ENCODE data around the gene TRIM16.
"Not testable (repeated sequence)": the region's sequence is repeated elsewhere in the genome, so short reads cannot be mapped to it uniquely, and the experiment has no call there.

TRIM16 gene

DNA sequence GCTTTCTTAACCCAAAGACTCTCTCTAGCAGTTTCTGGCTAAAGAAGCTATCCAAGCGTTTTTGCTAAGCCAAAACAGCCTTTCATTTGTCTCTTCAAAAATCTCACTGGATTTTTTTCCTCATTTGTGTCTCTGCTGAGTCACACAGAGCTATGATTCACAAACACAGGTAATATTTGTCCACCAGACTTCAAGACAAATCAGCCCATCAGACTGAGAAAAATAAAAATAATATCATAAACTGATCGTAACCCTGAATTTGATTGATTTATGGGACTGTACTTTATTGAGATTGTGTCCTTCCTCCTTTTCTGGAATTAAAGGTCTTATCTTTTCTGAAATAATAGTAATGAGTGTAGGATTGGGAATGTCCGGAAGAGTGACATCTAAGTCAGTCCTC, 25.8 kb downstream of the TRIM16 start:
- no peak for DNase-seq (ENCODE audit: low read depth)

DNA sequence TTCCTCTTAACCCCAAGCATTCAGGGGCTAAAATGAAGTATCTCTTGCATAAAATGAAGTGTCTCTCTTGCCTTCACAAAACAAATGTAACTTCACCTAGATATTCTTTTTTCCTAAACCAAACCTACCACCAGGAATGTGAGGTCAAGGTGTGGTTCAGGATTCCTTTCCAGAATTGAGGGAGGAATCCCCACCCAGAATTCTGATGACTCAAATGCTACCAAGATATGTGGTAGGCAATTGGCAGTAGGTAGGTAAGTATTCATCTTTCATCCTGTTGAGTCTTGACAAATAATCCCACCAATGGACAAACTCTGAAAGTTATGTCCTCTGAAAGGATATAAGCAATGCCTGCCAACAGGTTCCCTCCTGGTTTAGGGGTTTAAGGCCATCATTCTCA, 26.2 kb downstream of the TRIM16 start:
- no peak for DNase-seq (ENCODE audit: low read depth)

- no peak for DNase-seq (ENCODE audit: low read depth)
Observed at GRCh38 chr17:15654886-15655561, 29.1 kb downstream of the TRIM16 start.

DNA sequence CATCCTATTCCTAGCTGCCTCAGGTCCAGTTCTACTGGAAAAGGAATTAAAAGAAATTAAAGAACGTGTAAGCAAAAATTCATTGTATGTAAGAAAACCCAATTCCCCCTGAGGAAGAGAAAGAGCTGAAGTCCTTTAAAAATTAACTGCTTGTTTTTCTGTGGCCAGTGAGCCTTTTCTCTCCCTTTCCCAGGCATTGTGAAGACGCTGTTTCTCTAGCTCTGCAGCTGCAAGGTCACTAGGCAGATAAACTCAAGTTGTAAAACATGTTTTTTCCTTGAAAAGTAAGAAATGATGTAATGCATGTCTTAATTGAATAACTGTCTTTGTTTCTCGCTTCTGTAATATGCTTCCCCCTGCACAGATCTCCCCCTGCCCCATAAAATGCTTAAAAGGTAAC, 29.7 kb downstream of the TRIM16 start:
- not testable (repeated sequence) for DNase-seq (ENCODE audit: low read depth)

GRCh38 chr17:15652960-15653359, 31.2 kb downstream of the TRIM16 start:
- no peak for DNase-seq (ENCODE audit: low read depth)

DNA sequence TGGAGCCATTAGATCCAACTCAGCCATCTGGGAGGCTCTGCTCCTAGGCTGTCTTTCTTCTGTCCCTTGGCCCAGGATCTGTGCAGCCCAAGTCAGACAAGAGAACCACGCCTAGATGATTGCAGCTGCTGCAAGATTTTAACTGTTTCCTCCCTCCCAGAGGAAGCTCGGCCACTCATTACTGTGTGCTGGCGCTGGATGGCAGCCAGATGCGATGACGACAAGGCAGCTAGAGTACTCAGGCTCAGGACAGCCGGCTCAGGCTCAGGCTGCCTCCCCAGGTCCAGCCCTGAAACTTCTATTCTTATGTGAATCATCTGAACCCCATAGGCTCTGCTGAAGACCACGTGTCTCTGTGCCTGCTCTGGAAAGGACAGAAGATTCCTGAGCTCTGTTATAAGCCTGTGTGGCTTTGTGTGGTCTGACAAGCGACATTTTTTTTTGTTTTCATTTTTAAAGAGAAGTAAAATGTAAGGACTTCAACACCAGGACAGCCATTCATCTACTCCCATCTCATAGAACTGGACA, 32.5 kb downstream of the TRIM16 start:
- DNase-seq (ENCODE audit: low read depth), result no peak

- no peak for DNase-seq (ENCODE audit: low read depth)
Observed at GRCh38 chr17:15650741-15651582, 33.1 kb downstream of the TRIM16 start.

DNA sequence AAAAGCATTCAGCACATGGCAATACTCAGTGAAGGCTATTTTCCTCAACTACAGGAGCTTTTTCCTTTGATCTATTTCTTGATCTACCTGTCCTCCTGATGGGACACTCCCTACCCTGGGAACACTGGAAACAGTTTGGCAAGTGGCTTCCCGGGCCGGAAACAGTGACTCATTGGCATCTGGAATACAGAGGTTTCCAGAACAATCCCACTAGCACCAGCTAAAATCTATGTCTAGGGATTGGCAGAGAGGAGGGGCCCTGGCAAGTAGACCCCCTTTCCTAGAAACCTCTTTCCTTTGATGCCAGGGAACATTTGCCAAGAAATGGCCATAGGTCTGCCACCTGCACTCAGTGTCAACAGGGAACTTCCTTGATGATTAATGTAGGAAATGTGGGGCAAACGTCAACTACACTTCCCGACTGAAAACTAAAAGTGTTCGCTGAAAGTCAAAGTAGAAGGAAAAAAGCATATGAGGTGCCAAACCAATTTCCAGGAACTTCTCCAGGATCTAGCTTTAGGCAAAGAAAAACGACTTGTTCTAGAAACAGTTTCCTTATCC, 34.2 kb downstream of the TRIM16 start:
- no peak for DNase-seq (ENCODE audit: low read depth)

GRCh38 chr17:15648386-15648785, 35.7 kb downstream of the TRIM16 start:
- DNase-seq (ENCODE audit: low read depth), result no peak

DNA sequence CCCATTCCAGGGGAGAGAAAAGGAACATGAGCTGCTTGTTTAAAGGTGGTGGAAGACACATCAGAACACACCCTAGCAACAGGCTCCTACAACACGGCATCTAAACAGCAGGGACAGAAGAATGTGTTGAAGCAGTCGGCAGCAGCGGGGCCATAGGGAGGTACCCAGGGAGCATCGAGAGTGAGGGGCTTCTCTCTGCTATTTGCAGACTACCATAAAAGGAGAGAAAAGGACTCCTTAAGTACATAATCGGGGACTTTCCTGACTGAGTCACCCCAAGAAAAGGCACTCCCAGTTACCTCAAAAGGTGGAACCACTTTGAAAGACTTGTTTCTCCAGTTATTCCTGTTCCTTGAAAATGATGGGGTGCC, 38.2 kb downstream of the TRIM16 start:
- not testable (repeated sequence) for DNase-seq (ENCODE audit: low read depth)

DNA sequence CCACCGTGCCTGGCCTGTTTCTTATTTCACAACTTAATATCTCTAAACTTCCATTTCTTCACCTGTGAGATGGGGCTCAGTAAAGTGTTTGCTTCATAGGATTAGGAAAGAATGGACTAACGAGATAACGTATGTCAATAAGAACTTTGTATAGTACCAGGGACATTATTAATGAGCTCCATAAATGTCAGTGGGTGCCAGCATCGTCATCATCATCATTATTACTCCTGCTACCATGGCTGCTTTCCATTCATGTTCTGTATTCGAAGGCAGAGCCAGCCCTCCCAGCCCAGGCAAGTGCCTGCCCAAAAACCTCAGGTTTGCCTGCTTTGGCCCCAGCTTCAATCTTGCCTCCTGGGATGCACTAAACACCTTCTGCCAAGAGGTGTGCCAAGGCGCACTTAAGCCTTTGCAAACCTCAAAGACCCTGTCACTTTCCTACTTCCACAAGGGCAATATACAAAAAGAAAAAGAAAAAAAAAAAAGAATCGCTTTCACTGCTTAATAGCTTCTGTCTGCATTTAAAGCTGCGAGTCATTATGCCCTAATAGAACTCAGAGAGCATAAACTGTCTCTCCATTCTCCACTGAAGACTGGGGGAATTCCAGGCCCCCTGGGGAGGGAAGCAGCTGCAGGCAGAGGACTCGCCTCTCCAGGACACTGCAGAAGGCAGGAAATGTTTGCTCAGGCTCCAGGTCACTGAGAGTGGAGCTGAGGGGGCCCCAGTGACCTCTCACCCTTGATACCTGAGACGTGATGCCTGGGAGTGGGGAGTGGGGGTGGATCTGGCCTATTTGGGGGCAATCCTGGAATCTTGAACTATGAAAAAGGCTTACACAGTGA, 38.8 kb downstream of the TRIM16 start:
- not testable (repeated sequence) for DNase-seq (ENCODE audit: low read depth)

GRCh38 chr17:15642505-15643251, 41.4 kb downstream of the TRIM16 start:
- DNase-seq (ENCODE audit: low read depth), result not testable (repeated sequence)

GRCh38 chr17:15642014-15642413, 42.1 kb downstream of the TRIM16 start:
- DNase-seq (ENCODE audit: low read depth), result not testable (repeated sequence)

GRCh38 chr17:15630930-15631453, 53.1 kb downstream of the TRIM16 start:
- DNase-seq (ENCODE audit: low read depth), result not testable (repeated sequence)

DNA sequence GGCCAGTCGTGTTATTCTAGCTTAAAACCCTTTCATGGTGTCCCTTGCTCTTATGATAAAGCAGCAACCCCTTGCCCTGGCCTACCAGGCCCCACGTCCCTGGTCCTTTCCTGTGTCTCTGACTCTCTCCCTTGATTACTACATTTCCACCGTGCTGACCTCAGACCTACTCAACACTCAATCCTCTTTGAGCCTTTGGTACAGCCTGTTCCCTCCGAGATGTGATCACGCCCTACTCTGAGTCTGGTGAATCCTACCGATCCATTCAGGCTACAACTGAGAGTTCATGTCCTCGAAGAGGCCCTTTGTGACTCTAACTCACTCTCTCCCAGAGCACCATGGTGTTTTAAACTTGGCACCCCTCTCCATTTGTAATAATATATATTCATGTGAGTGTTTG, 54.1 kb downstream of the TRIM16 start:
- DNase-seq (ENCODE audit: low read depth), result not testable (repeated sequence)

DNA sequence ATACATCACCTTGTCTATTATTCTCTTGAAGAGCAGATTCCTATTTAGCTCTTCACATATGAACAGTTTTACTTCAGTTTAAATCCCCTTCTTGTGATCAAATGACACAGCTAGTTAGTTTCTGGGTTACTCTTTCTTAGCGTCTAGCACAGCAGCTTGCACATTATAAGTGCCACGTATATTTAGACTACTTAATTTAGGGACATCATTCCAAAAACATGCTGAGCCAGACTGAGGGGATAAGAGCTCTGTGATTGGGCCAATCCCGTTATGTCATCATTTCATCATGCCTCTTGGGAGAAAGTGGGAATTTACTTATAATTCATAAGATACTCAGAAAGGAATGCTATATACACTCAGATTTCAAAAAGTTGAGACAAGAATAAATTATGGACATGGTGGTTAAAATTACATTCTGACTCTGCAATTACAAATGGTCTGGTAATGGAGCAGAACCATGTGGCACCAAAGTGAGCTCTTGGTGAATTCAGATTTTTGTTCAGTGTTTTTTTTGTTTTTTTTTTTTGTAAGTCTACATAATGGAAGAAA, 60.4 kb downstream of the TRIM16 start:
- not testable (repeated sequence) for DNase-seq (ENCODE audit: low read depth)

GRCh38 chr17:15623255-15623654, 60.9 kb downstream of the TRIM16 start:
- not testable (repeated sequence) for DNase-seq (ENCODE audit: low read depth)

GRCh38 chr17:15622124-15622523, 62.0 kb downstream of the TRIM16 start:
- not testable (repeated sequence) for DNase-seq (ENCODE audit: low read depth)

DNA sequence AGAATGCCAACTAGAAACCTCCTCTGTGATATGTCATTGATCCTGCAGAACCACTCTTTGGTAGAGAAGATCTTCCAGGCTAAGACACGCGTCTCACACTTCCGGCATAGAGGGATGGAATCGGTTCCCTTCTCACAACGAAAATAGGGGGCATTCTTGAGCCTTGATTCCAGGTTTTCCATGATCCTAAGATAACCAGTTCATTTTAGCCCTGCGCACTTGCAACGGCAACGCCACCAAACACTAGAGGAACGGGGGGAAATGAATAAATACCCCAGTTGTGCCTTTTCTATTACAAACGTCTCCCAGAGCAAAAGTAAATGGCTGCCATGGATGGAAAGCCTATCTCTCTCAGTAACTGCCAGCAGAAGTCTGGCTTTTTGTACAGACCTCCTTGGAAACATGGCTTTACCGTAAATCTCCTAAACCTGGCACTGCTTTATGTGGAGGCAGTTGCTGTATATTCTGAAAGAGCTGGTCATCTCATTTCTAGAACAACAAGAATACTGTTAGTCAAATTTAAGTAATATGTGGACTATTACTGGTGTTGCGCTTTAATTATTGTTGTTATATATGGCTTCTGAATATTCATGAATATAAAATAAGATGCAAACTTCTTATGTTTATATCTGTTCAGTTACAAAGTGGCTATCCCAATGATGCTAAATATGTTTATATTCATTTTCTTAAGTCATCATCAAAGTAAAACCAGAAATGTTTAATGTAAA, 64.6 kb downstream of the TRIM16 start, which contains the start of gene FBXW10B:
Gene FBXW10B (minus strand): TSS at position 374 of the 728 bp plus-strand sequence. CDS start 192 bp downstream, at position 182.
- not testable (repeated sequence) for DNase-seq (ENCODE audit: low read depth)

- not testable (repeated sequence) for DNase-seq (ENCODE audit: low read depth)
Observed at GRCh38 chr17:15616828-15617227, 67.3 kb downstream of the TRIM16 start.
